PC-3 (cell line): Measurements from ENCODE around the gene KANSL3.

Source experiments
- CTCF ChIP-seq: fragments of 300-600 bp; sonication (generic); conservative IDR thresholded peaks from 2 replicates; pipeline ENCODE4 v1.5.1; 2017; ENCODE audit warnings: antibody characterized with exemption, low read depth, mild to moderate bottlenecking, low read length
- EZH2 ChIP-seq: fragments of 300-600 bp; sonication (generic); IDR thresholded peaks from one replicate; pipeline ENCODE4 v1.6.1; 2017; ENCODE audit warnings: antibody characterized with exemption, mild to moderate bottlenecking, low read length; ENCODE audit not compliant: unreplicated experiment

- TF ChIP-seq CTCF (no peak), EZH2 (no peak)
Observed at GRCh38 chr2:96555146-96555610, 82.9 kb downstream of the KANSL3 start.
